ENCODE data around the gene IER2. TPM values are rescaled to one million over a fixed set of nuclear protein-coding genes. Genes with fewer than 3 reads are reported as not detected.

Gene IER2
- total and polyA plus RNA-seq, 9 of the 15 experiments (the other 6 are each of a cell fraction or from before 2014, with no cell fraction given) = 4.5 to 205 (median 23.7) TPM

- TF ChIP-seq ZBTB11 (CRISPR knock-in tag; IDR thresholded peaks at IDR 0.05) (peak in 2 of 3 experiments; percentile 69 to 94; a peak in 4 of 6 replicates), AFF4 (CRISPR knock-in tag; IDR thresholded peaks at IDR 0.05) (peak; percentile 82), SETDB1 (IDR thresholded peaks at IDR 0.05; ENCODE audit: low read length) (no peak), RNF2 (IDR thresholded peaks at IDR 0.05) (peak; percentile 95), LEF1 (IDR thresholded peaks at IDR 0.05) (peak; percentile 94), E2F8 (IDR thresholded peaks at IDR 0.05; ENCODE audit: low read depth, partially characterized antibody) (no peak), ZNF280A (IDR thresholded peaks at IDR 0.05; ENCODE audit: low read depth, partially characterized antibody) (no peak), ZNF41 (CRISPR knock-in tag; conservative IDR thresholded peaks at IDR 0.05) (peak; percentile 62), CBFB (CRISPR knock-in tag; IDR thresholded peaks at IDR 0.05) (peak; percentile 54; the same call in 1 of the 2 replicates), PURB (CRISPR knock-in tag; IDR thresholded peaks at IDR 0.05; ENCODE audit: low read depth) (no peak), ZNF589 (CRISPR knock-in tag; IDR thresholded peaks at IDR 0.05; ENCODE audit: low read depth) (peak; percentile 81), SMAD4 (CRISPR knock-in tag; conservative IDR thresholded peaks at IDR 0.05) (peak; percentile 100), CBX3 (IDR thresholded peaks at IDR 0.05; ENCODE audit: borderline replicate concordance in 1 of 2, low read length in 2 of 2) (peak in 1 of 2 experiments; percentile 42; a peak in 1 of 3 replicates), FOXK1 (CRISPR knock-in tag; IDR thresholded peaks at IDR 0.05; ENCODE audit: borderline replicate concordance) (no peak)
Measured at GRCh38 chr19:13102666-13103580, 47.3 kb upstream of the IER2 start, which contains the start of gene LYL1 (continued).
